ENCODE results near the gene PCED1B.

- no peak for TF ChIP-seq CTCF (conservative IDR thresholded peaks at IDR 0.05 in 1 of 2, IDR thresholded peaks at IDR 0.05 in 1 of 2; ENCODE audit: low read depth in 1 of 2, low read length in 2 of 2)
- no peak for TF ChIP-seq EZH2 (IDR thresholded peaks at IDR 0.05; ENCODE audit: low read length, missing control alignments)
These were observed 110.3 kb downstream of the PCED1B start for GRCh38 chr12:47189728-47190127.

All from fibroblast of lung (primary cell).